Smooth muscle cell (in vitro differentiated cells): ENCODE data around the gene FNDC3B. TPM values are rescaled to one million over a fixed set of nuclear protein-coding genes. Genes with fewer than 3 reads are reported as not detected.

Experiments
- DNase-seq: peaks from one replicate; lab custom pipeline; 2025; ENCODE audit not compliant: unreplicated experiment; lab: John Stamatoyannopoulos, UW
- H2AFZ ChIP-seq: fragments of 200-600 bp; sonication (generic); 2 replicates; pipeline ENCODE4 v1.6.0; 2016; ENCODE audit warnings: antibody characterized with exemption, low read depth, mild to moderate bottlenecking
- H3F3A ChIP-seq: fragments of 200-600 bp; sonication (generic); 2 replicates; pipeline ENCODE4 v1.6.0; 2017; ENCODE audit warnings: antibody characterized with exemption, low read depth
- H3K27ac ChIP-seq: fragments of 200-600 bp; sonication (generic); 2 replicates; pipeline ENCODE4 v1.5.1; 2016; ENCODE audit warnings: low read depth, mild to moderate bottlenecking
- H3K27me3 ChIP-seq: fragments of 200-600 bp; sonication (generic); 2 replicates; pipeline ENCODE4 v1.6.1; 2016; ENCODE audit warnings: low read depth, mild to moderate bottlenecking
- H3K36me3 ChIP-seq: fragments of 200-600 bp; sonication (generic); 2 replicates; pipeline ENCODE4 v1.5.1; 2016; ENCODE audit warnings: low read depth
- H3K4me1 ChIP-seq: fragments of 200-600 bp; sonication (generic); 2 replicates; pipeline ENCODE4 v1.5.1; 2016; ENCODE audit warnings: low read depth
- H3K4me2 ChIP-seq: fragments of 200-600 bp; sonication (generic); 2 replicates; pipeline ENCODE4 v1.6.0; 2016; ENCODE audit warnings: mild to moderate bottlenecking
- H3K4me3 ChIP-seq: fragments of 200-600 bp; sonication (generic); 2 replicates; pipeline ENCODE4 v1.5.1; 2016; ENCODE audit warnings: mild to moderate bottlenecking
- H3K79me2 ChIP-seq: fragments of 200-600 bp; sonication (generic); 2 replicates; pipeline ENCODE4 v1.6.0; 2016; ENCODE audit warnings: low read depth, mild to moderate bottlenecking
- H3K9ac ChIP-seq: fragments of 200-600 bp; sonication (generic); 2 replicates; pipeline ENCODE4 v1.6.0; 2016; ENCODE audit warnings: low read depth
- H3K9me3 ChIP-seq: fragments of 200-600 bp; sonication (generic); replicated peaks from 2 replicates; pipeline ENCODE4 v1.5.1; 2016; ENCODE audit warnings: low read depth
- H4K20me1 ChIP-seq: fragments of 200-600 bp; sonication (generic); 2 replicates; pipeline ENCODE4 v1.6.0; 2016; ENCODE audit warnings: low read depth
- WGBS: methylation state at CpG from one replicate; pipeline ENCODE4 v1.1.7; 2016; ENCODE audit warnings: low lambda C conversion rate; 5-methylcytosine and 5-hydroxymethylcytosine counted together
- polyA plus RNA-seq: library from polyadenylated mRNA; unstranded; fragments of >200 nt; fragmentation: Nextera tagmentation; extraction: Ambion mirVana; gene quantifications from 2 replicates; pipeline ENCODE4 v1.2.1, GENCODE V29; 2016
- total RNA-seq: library from RNA; depleted of rRNA; stranded (reverse); fragments of >200 nt; gene quantifications from 2 replicates; pipeline ENCODE4 v1.2.3, GENCODE V29; 2014
- TF ChIP-seq, protein P1 (sequence below): fragments of 200-600 bp; sonication (generic); IDR thresholded peaks from 2 replicates; pipeline ENCODE4 v1.5.1; 2017; ENCODE audit warnings: borderline replicate concordance, mild to moderate bottlenecking, antibody characterized with exemption; ENCODE audit not compliant: insufficient read depth, poor library complexity, severe bottlenecking

The FNDC3B gene
- total and polyA plus RNA-seq, 2 experiments from 2014 or later, result 149 to 294 TPM

DNA sequence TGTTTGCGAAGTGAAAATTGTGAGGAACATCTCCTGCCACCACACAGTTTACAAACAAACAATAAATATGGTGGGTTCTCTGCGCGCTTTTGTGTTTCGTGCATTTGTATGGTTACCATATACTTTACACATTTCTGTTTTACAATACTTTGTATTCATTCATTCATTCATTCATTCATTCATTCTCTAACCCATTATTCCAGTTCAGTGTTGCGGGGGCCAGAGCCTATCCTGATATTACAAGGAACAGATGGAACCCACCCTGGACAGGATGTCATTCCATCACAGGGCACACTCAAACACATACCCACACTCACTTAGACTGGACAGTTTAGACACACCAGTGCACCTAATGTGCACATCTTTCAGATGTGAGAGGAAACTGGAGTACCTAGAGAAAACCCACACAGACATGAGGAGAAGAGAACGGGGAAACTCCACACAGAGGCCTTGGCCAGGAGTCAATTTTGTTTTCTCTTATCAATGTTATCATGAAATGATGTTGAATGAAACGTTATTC lies 160.5 kb downstream of the FNDC3B start:
- peaks cover 48% of the 10 kb centered on the region for H3K4me1 ChIP-seq
- TF ChIP-seq, protein P1, sequence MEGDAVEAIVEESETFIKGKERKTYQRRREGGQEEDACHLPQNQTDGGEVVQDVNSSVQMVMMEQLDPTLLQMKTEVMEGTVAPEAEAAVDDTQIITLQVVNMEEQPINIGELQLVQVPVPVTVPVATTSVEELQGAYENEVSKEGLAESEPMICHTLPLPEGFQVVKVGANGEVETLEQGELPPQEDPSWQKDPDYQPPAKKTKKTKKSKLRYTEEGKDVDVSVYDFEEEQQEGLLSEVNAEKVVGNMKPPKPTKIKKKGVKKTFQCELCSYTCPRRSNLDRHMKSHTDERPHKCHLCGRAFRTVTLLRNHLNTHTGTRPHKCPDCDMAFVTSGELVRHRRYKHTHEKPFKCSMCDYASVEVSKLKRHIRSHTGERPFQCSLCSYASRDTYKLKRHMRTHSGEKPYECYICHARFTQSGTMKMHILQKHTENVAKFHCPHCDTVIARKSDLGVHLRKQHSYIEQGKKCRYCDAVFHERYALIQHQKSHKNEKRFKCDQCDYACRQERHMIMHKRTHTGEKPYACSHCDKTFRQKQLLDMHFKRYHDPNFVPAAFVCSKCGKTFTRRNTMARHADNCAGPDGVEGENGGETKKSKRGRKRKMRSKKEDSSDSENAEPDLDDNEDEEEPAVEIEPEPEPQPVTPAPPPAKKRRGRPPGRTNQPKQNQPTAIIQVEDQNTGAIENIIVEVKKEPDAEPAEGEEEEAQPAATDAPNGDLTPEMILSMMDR, result no peak

GRCh38 chr3:172201136-172201869 lies 161.9 kb downstream of the FNDC3B start:
- 23% methylated on average over 11 of the region's 11 CpGs for WGBS
- Histone ChIP-seq H3K4me1 (peaks cover 41% of the 10 kb centered on the region), H3K79me2 (peaks cover 88% of the 10 kb centered on the region), H3K36me3 (no peaks in the 10 kb centered on the region), H3K9ac (peak overlapping the region; percentile 94), H4K20me1 (peaks cover 38% of the 10 kb centered on the region), H2AFZ (no peak overlapping the region), H3K27me3 (no peaks in the 10 kb centered on the region), H3K4me2 (peak overlapping the region; percentile 79), H3F3A (peaks cover 64% of the 10 kb centered on the region), H3K27ac (peak overlapping the region; percentile 98), H3K4me3 (no peak overlapping the region), H3K9me3 (no peaks in the 10 kb centered on the region)
- peak; percentile 67 for DNase-seq
- TF ChIP-seq, protein P1, result no peak

More for the DNA sequence above, 160.5 kb downstream of the FNDC3B start:
- Histone ChIP-seq H3F3A (peaks cover 70% of the 10 kb centered on the region), H2AFZ (no peak overlapping the region), H3K36me3 (no peaks in the 10 kb centered on the region), H3K9ac (peak overlapping the region; percentile 5), H3K79me2 (peaks cover 88% of the 10 kb centered on the region), H3K27me3 (no peaks in the 10 kb centered on the region), H3K27ac (peak overlapping the region; percentile 98), H3K4me3 (no peak overlapping the region), H3K4me2 (peak overlapping the region; percentile 79), H4K20me1 (peaks cover 45% of the 10 kb centered on the region), H3K9me3 (no peaks in the 10 kb centered on the region)
- no peak for DNase-seq
- 90% methylated on average over 7 of the region's 7 CpGs for WGBS

DNA sequence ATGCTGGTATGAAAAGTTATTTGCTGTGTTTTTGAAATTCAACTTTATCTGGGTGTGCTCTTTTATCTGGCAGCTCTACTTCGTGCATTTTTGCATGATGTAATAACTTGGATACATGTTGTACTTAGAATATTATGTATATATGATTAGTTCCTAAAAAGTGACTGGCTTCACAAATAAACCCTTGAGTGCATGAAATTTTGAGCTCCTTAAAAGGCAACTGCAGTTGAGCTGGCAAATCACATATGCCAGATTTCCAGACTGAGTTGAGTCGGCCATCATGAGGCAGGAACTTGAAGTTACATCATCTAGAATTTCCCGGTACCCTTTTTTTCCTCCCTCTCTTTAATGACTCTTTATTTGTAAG lies 162.5 kb downstream of the FNDC3B start:
- TF ChIP-seq, protein P1, result no peak
- Histone ChIP-seq H3K4me1 (peaks cover 41% of the 10 kb centered on the region), H4K20me1 (peaks cover 34% of the 10 kb centered on the region), H3K4me2 (peak overlapping the region; percentile 79), H2AFZ (no peak overlapping the region), H3K9me3 (no peaks in the 10 kb centered on the region), H3K27me3 (no peaks in the 10 kb centered on the region), H3F3A (peaks cover 59% of the 10 kb centered on the region), H3K79me2 (peaks cover 88% of the 10 kb centered on the region), H3K27ac (peak overlapping the region; percentile 98), H3K4me3 (no peak overlapping the region), H3K36me3 (no peaks in the 10 kb centered on the region), H3K9ac (peak overlapping the region; percentile 94)
- 22% methylated on average over 3 of the region's 3 CpGs for WGBS
- no peak for DNase-seq

DNA sequence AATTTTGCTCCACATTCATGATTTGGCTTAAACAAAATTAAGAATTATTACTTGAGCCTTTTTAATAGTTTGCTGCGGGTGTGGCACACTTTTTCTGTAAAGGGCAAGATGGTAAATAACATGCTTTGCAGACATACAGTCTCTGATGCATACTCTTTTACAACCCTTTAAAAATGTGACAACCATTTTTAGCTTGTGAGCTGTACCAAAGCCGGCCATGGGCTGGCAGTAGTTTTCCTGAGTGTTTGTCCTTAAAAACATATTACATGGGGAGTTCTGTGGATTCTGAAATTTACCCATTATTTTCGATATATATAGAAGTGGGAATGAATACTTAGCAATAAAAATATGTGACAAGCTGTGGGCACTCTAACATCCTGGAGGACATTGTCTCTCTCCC lies 163.4 kb downstream of the FNDC3B start:
- H3K9ac ChIP-seq, result peak overlapping the region; percentile 94
- TF ChIP-seq, protein P1, result no peak
- peak overlapping the region; percentile 79 for H3K4me2 ChIP-seq
- no peaks in the 10 kb centered on the region for H3K36me3 ChIP-seq
- peak overlapping the region; percentile 18 for H3K4me3 ChIP-seq
- no peaks in the 10 kb centered on the region for H3K27me3 ChIP-seq
- H3F3A ChIP-seq, result peaks cover 55% of the 10 kb centered on the region
- H3K27ac ChIP-seq, result peak overlapping the region; percentile 98
- no peaks in the 10 kb centered on the region for H3K9me3 ChIP-seq
- H2AFZ ChIP-seq, result no peak overlapping the region
- peaks cover 41% of the 10 kb centered on the region for H3K4me1 ChIP-seq
- H3K79me2 ChIP-seq, result peaks cover 89% of the 10 kb centered on the region
- peaks cover 33% of the 10 kb centered on the region for H4K20me1 ChIP-seq
- WGBS, result 63% methylated on average over 3 of the region's 3 CpGs
- DNase-seq, result no peak
